Suprapubic skin (tissue), 4 donors: ENCODE measurements around the gene CEP85.

Experiments
- EP300 ChIP-seq: sonication (generic); formaldehyde crosslinking; IDR thresholded peaks from one replicate; pipeline ENCODE4 v1.6.1; 2017; ENCODE audit warnings: antibody characterized with exemption
- POLR2A ChIP-seq, 2 donors: fragments of 450-650 bp; IDR thresholded peaks; one replicate each; pipeline ENCODE4 v1.6.1; 2017; ENCODE audit warnings: antibody characterized with exemption in 2 of 2, mild to moderate bottlenecking in 2 of 2, moderate library complexity in 2 of 2
- POLR2AphosphoS5 ChIP-seq, 3 donors: sonication (generic); formaldehyde crosslinking; IDR thresholded peaks; one replicate each; pipeline ENCODE4 v1.6.1; 2017; ENCODE audit warnings: antibody characterized with exemption in 3 of 3
- TF ChIP-seq, protein P1 (sequence below), 2 donors: fragments of 200-600 bp in 1 of 2; fragments of 450-650 bp in 1 of 2; sonication (generic) in 1 of 2; IDR thresholded peaks; one replicate each; pipeline ENCODE4 v1.5.1; 2016 to 2019; ENCODE audit warnings: antibody characterized with exemption in 2 of 2, mild to moderate bottlenecking in 1 of 2, moderate library complexity in 1 of 2

DNA sequence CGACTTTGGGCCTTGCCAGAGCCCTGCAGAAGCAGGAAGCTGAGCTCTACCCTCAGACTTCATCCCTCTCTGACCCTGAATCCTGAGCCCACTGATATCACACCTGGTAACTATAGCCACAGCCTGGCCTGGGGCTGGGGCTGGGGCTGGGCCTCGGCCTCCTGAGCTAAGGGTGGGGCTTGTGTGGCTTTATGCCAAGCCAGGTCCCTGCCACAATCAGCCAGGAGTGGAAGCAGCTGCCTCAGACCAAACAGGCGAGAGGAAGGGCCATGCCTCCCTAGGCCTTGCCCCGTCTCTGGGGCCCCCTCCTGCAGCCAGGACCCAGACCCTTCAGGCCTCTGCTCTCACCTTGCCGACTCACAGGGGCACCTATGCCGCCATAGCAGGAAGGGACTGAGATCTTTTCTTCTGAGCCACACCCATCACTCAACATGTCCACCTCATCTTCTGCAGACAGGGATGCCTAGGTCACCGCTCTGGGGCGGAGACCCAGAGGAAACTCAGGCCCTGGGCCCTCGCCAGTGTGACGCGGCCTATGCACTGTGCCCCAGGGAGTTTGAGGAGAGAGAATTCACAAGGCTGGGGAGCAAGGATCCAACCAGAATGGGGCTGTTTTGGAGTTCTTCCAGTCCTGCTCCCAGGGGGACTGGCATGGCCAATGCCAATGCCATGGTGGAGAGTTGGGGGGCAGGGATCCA lies 66.7 kb downstream of the CEP85 start:
- TF ChIP-seq, protein P1, sequence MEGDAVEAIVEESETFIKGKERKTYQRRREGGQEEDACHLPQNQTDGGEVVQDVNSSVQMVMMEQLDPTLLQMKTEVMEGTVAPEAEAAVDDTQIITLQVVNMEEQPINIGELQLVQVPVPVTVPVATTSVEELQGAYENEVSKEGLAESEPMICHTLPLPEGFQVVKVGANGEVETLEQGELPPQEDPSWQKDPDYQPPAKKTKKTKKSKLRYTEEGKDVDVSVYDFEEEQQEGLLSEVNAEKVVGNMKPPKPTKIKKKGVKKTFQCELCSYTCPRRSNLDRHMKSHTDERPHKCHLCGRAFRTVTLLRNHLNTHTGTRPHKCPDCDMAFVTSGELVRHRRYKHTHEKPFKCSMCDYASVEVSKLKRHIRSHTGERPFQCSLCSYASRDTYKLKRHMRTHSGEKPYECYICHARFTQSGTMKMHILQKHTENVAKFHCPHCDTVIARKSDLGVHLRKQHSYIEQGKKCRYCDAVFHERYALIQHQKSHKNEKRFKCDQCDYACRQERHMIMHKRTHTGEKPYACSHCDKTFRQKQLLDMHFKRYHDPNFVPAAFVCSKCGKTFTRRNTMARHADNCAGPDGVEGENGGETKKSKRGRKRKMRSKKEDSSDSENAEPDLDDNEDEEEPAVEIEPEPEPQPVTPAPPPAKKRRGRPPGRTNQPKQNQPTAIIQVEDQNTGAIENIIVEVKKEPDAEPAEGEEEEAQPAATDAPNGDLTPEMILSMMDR (IDR thresholded peaks at IDR 0.05) = no peak
- TF ChIP-seq POLR2A (IDR thresholded peaks at IDR 0.05) (no peak), EP300 (no peak), POLR2AphosphoS5 (IDR thresholded peaks at IDR 0.05) (no peak)
